ENCODE measurements around the gene SHROOM3.

The SHROOM3 gene

GRCh38 chr4:76696109-76696508, 261.1 kb downstream of the SHROOM3 start:
- Histone ChIP-seq H3K27ac (no peak overlapping the region), H3K27me3 (peaks cover 67% of the 10 kb centered on the region), H3K4me3 (ENCODE audit: low read depth in 1 of 2, low read length in 1 of 2) (no peak overlapping the region)

GRCh38 chr4:76697129-76697803, 262.2 kb downstream of the SHROOM3 start:
- TF ChIP-seq CTCF (IDR thresholded peaks at IDR 0.05): no peak
- Histone ChIP-seq H3K4me1 (ENCODE audit: control insufficient read depth in 1 of 2, insufficient read depth in 1 of 2, low read depth in 1 of 2, low read length in 1 of 2) (no peaks in the 10 kb centered on the region), H3K9me3 (no peaks in the 10 kb centered on the region), H3K36me3 (no peaks in the 10 kb centered on the region), H3K27ac (no peak overlapping the region), H3K27me3 (peaks cover 55% of the 10 kb centered on the region), H3K4me3 (ENCODE audit: low read depth in 1 of 2, low read length in 1 of 2) (no peak overlapping the region)

More at GRCh38 chr4:76696109-76696508, 261.1 kb downstream of the SHROOM3 start:
- Histone ChIP-seq H3K9me3 (no peaks in the 10 kb centered on the region), H3K4me1 (ENCODE audit: control insufficient read depth in 1 of 2, insufficient read depth in 1 of 2, low read depth in 1 of 2, low read length in 1 of 2) (no peaks in the 10 kb centered on the region), H3K36me3 (no peaks in the 10 kb centered on the region)
- no peak for TF ChIP-seq CTCF (IDR thresholded peaks at IDR 0.05)

- Histone ChIP-seq H3K4me1 (ENCODE audit: control insufficient read depth in 1 of 2, insufficient read depth in 1 of 2, low read depth in 1 of 2, low read length in 1 of 2) (no peaks in the 10 kb centered on the region), H3K27me3 (peaks cover 47% of the 10 kb centered on the region), H3K4me3 (ENCODE audit: low read depth in 1 of 2, low read length in 1 of 2) (no peak overlapping the region), H3K9me3 (no peaks in the 10 kb centered on the region), H3K36me3 (no peaks in the 10 kb centered on the region), H3K27ac (no peak overlapping the region)
- TF ChIP-seq CTCF (IDR thresholded peaks at IDR 0.05): no peak
Measured at GRCh38 chr4:76698141-76698540, 263.1 kb downstream of the SHROOM3 start.

- peaks cover 30% of the 10 kb centered on the region for H3K27me3 ChIP-seq
- no peaks in the 10 kb centered on the region for H3K36me3 ChIP-seq
- no peaks in the 10 kb centered on the region for H3K9me3 ChIP-seq
- no peaks in the 10 kb centered on the region for H3K4me1 ChIP-seq (ENCODE audit: control insufficient read depth in 1 of 2, insufficient read depth in 1 of 2, low read depth in 1 of 2, low read length in 1 of 2)
- H3K4me3 ChIP-seq (ENCODE audit: low read depth in 1 of 2, low read length in 1 of 2): no peak overlapping the region
- TF ChIP-seq CTCF (IDR thresholded peaks at IDR 0.05): no peak
- no peak overlapping the region for H3K27ac ChIP-seq
Measured at GRCh38 chr4:76699751-76700310, 264.8 kb downstream of the SHROOM3 start.

GRCh38 chr4:76702440-76703122, 267.6 kb downstream of the SHROOM3 start:
- no peaks in the 10 kb centered on the region for H3K9me3 ChIP-seq
- peaks cover 5% of the 10 kb centered on the region for H3K27me3 ChIP-seq
- TF ChIP-seq CTCF (IDR thresholded peaks at IDR 0.05): no peak
- no peaks in the 10 kb centered on the region for H3K36me3 ChIP-seq
- H3K4me3 ChIP-seq (ENCODE audit: low read depth in 1 of 2, low read length in 1 of 2): no peak overlapping the region
- no peaks in the 10 kb centered on the region for H3K4me1 ChIP-seq (ENCODE audit: control insufficient read depth in 1 of 2, insufficient read depth in 1 of 2, low read depth in 1 of 2, low read length in 1 of 2)
- H3K27ac ChIP-seq: no peak overlapping the region
